CD4-positive, alpha-beta T cell treated with Interleukin-21 for 1 hour (primary cell): ENCODE data around the gene S100A16.
A peak's percentile ranks its signal among the peaks of the same experiment; 100 is the strongest.
"Not testable (repeated sequence)": the region's sequence is repeated elsewhere in the genome, so short reads cannot be mapped to it uniquely, and the experiment has no call there.

Experiments
- DNase-seq: peaks from one replicate; pipeline ENCODE4 v3.0.0-alpha.2; 2020

The S100A16 gene, protein sequence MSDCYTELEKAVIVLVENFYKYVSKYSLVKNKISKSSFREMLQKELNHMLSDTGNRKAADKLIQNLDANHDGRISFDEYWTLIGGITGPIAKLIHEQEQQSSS

GRCh38 chr1:153612755-153613331 is at the start of gene S100A16:
Gene S100A16, minus strand, starts transcription at chr1:153613137. Its CDS starts 4,986 bp downstream, at chr1:153608151.
- DNase-seq: no peak

- no peak for DNase-seq
These were observed 49.3 kb upstream of the S100A16 start for GRCh38 chr1:153662269-153662668.

GRCh38 chr1:153661111-153661708 is 48.3 kb upstream of the S100A16 start:
- no peak for DNase-seq

GRCh38 chr1:153659656-153660055 is 46.7 kb upstream of the S100A16 start:
- no peak for DNase-seq

DNA sequence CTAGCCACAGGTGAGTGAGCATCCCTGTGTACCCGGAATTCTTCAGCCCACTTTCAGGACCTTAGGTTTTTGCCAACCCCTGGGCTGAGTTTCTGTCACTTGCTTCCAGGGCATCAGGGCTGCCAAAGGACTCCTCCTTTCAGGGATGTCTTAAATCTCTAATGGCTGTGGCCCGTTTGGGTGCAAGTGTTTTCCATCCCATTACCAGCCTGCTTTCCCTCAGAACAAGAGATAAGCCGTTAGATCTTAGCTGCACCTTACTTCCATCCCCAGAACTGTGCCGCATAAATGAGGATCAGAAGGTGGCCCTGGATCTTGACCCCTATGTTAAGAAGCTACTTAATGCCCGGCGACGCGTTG is 46.2 kb upstream of the S100A16 start:
- DNase-seq: no peak

DNA sequence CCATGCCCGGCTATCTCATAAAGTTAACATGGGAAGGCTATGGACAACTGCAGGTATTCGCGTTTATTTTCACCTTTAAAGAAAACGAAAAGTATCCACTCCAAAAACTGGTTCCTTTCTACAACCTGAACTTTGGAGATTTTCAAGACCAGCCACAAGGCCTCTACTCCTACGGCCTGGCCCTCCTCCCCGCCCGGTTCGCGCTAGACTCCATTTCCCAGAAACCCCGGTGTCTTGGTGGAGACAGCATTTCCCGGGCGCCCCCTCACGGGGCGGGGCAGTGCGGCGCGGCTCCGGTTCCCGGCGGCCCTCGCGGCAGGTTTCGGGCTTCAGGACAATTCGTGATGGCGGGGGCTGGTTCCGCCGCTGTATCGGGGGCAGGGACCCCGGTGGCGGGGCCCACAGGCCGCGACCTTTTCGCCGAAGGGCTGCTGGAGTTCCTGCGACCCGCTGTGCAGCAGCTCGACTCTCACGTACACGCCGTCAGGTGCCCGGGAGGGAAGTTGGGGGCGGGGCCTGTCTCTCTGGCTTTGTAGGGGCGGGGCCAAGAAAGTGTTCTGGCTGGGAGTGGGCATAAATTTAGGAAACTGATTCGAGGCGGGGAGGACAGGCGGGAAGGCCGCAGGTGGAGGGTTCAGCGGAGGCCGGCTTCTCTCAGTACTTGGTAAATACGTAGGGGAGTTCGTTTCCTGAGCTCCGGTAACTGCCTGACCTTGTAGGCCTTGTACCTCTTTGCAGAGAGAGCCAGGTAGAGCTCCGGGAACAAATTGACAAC is 45.6 kb upstream of the S100A16 start, which contains the start of gene SNAPIN:
SNAPIN (plus strand) TSS at position 304 of the 775 bp plus-strand sequence; CDS start at position 345, 41 bp downstream.
- DNase-seq: peak; percentile 92

- no peak for DNase-seq
These were observed 42.4 kb upstream of the S100A16 start for GRCh38 chr1:153655333-153655732.

DNA sequence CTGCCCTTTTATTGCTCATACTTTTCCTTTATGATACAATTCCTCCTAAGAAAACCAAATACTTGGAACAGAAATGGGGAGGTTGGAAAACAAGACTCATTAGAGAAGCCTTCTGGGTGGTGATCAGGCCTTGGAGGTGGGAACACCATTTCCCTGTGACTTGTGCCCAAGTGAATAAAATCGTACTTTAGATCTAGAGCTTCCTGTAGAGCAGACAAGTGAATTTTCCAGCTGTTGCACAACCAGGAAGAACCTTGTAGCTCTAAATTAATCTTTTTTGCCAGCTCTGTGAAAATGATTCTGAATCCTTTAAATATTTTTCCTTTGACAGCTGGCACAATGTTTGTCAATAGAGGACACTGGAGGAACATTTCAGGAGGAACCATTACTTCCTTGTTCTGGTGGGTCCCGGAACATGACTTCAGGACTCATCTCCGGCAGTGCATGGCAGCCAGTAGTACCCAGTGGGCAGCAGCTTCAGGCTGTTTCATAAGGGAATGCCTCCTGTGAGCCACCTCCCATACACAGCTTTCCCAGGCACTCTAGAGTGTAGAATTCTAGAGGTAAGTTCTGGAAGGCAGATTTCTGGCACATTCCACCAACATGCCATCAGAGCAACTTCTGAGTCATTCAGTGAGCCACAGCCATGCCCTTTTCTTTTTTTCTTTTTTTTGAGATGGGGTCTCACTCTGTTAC is 40.0 kb upstream of the S100A16 start:
- no peak for DNase-seq

GRCh38 chr1:153651771-153652170 is 38.8 kb upstream of the S100A16 start:
- DNase-seq: no peak

DNA sequence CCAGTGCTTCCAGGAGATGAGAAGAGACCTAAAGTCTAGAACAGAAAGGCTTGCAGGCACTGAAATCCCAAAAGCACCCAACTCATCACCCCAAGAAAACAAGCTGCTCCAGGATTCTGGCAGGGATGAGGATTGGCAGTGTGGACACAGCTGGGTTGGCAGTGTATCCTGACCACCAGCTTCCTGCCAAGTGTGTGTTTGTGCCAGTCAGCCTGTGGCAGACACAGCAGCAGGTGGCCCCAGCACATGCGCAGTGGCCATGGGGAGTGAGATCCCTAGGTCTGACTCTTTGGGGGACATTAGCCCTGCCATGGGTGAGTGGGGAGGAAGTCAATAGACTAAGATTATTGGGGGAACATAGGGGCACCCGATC is 36.9 kb upstream of the S100A16 start:
- no peak for DNase-seq

DNA sequence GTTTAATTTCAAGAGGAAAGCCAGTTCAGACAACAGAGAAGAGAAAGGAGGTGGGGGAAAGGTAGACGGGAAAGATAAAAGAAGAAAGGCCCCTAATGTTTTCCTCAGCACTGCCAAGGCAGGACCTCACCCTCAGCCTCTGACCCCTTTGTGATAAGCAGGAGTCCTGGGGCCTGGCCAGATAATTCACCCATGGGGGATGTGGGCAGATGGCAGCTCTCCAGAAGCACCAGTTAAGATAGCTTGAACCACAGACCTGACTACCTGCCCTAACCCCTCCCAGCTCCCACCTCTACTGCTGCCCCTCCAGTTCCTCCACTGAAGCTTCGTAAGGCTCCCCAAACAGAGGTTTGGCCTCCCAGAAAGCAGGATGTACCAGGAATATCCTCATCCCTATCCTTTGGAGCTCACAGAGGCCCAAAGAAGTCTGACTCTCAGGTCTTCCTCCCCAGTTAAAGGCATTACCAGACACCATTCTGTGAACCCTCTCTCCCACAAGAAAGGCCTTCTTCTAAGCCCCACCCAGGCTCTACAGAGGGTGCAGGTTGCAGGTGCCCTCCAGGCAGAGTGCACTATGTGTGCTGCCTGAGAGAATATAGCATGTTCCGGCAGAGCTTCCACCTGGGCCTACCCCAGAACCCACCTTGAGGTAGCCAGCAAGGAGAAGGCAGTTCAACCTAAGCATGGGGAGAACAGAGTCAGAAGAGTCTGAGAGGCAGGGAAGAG is 36.4 kb upstream of the S100A16 start:
- no peak for DNase-seq

DNA sequence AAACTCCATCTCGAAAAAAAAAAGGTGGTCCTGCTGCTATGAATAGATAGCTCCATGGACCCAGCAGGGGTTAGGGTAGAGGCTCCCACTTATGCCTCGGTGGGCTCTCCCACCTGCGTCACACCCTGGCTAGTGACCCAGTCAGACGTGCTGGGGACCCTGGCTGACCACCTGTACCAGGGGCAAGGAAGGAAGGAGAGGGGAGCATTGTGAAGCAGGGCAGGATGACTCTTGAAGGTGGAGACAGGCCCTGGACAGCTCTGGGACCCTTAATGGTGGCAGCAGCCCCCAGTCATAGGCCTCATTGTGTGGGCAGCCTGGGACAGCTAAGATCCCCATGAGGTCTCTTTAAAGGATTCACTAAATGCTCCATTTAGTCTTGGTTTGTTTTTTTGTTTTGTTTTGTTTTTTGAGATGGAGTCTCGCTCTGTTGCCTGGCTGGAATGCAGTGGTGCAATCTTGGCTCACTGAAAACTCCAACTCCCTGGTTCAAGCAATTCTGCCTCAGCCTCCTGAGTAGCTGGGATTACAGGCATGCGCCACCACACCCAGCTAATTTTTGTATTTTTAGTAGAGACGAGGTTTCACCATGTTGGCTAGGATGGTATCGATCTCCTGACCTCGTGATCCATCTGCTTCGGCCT is 35.2 kb upstream of the S100A16 start:
- no peak for DNase-seq

- no peak for DNase-seq
These were observed 34.4 kb upstream of the S100A16 start for GRCh38 chr1:153647346-153647714.

GRCh38 chr1:153646672-153647345 is 33.9 kb upstream of the S100A16 start:
- no peak for DNase-seq

DNA sequence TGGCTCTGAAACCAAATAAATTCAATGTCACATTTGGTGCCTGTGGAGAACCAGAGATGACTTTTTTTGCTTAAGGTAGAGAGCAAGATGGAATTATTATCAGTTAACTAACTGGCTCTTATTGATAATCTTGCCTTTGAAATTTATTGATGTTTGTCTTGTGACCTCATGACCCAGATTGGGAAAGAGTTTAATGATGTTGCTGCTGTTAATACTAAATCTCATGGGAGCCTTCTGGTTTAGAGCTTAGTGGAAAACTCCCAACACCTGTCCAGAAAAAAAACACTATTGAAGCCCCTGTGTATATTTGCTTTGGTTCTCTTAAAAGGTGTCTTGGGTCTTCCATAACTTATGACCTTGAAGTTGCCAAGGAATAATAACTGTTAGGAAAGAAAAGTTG is 30.9 kb upstream of the S100A16 start:
- no peak for DNase-seq

- DNase-seq: no peak
These were observed 30.2 kb upstream of the S100A16 start for GRCh38 chr1:153643100-153643499.

DNA sequence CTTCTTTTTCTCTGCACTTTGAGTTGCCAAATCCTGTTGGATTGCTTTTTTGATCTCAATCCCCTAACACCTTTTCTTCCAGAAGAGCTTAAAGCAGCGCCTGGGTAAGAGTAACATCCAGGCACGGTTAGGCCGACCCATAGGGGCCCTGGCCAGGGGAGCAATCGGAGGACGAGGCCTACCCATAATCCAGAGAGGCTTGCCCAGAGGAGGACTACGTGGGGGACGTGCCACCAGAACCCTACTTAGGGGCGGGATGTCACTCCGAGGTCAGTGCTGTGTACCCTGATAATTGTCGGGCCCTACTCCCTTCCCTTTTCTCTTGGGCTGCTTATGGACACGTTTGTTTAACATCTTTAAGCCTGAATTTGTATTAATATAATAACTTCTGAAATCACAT is 29.2 kb upstream of the S100A16 start:
- DNase-seq: no peak

DNA sequence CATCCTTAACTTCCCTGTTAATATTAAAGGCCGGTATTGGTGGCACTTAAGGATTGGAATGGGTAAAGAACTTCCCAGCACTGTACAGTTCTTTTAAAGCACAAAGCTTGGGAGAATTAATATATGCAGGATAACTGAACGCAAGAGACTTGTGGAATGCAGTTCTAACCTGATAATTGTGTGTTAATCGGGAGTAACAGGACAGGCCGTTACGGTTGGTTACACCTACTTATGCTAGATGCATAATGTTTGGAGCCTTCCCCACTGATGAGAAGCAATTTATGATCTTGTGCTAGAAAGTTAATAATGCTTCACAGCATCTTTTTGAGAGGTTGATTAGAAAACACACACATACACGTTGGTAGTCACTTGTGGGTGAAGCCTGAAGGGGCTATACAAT is 27.9 kb upstream of the S100A16 start:
- DNase-seq: no peak

- DNase-seq: not testable (repeated sequence)
These were observed 27.3 kb upstream of the S100A16 start for GRCh38 chr1:153640213-153640612.

DNA sequence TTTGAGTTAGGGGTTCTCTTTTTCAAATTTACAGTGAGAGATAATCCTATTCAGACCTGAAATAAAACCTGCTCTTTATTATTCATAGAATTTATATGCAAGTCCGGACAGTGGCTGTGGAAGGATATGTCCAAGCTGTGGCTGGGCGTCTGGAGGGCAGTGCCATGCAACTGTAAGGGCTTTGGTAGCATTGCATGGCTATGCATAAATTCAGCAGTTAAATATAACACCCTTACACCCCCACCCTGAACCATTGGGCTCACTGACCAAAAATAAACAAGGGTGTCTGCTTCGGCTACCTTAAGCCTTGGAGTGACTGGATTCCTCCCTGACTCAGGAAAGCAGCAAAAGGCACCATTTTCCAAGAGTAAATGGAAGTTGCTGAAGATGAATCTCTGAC is 26.3 kb upstream of the S100A16 start:
- no peak for DNase-seq

GRCh38 chr1:153638261-153638660 is 25.3 kb upstream of the S100A16 start:
- DNase-seq: no peak

DNA sequence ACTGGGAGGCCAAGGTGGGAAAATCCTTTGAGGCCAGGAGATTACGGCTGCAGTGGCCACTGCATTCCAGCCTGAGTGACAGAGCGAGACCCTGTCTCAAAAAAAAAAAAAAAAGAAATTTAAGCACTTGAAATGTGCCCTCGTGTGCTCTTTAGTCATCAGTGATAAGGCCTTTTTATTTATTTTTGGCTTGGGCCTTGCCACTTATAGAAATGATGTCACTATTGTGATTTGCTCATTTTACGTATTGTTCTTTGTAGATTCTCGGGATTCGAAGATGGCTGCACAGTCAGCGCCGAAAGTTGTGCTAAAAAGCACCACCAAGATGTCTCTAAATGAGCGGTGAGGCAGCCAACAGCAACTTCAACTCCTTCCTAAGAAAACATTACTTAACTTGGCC is 23.4 kb upstream of the S100A16 start:
- no peak for DNase-seq
